GM21381 (cell line): ENCODE measurements around the gene EEPD1.
"Not testable (repeated sequence)": the region's sequence is repeated elsewhere in the genome, so short reads cannot be mapped to it uniquely, and the experiment has no call there.

Experiments
- ATAC-seq: cut with Tn5 transposase; IDR thresholded peaks from one replicate; pipeline ENCODE4 v1.9.1; 2021; ENCODE audit warnings: mild to moderate bottlenecking, moderate library complexity; ENCODE audit not compliant: unreplicated experiment

The EEPD1 gene

GRCh38 chr7:36128448-36129047 lies 24.5 kb upstream of the EEPD1 start:
- ATAC-seq = no peak

DNA sequence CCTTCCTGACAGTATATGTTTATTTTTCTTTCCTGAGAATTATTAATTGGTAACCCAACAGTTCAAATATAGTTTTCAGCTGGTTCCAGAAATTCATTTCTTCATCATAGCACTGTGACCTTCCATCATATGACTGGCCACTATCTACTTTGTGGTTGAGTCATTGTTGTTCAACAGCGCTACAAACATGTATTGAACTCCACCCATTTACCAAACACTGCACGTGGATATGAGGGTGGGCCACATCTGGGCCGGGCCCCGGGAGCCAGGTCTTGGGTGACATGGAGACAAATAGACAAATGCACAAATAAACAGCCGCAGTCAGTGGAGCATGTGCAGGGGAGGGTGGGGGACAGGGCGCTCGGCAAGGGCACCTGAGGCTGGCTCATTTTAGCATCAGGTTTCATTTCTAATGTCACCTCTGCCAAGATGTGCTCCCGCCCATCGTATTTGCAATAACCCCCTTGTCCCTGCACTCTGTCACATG lies 24.0 kb upstream of the EEPD1 start:
- no peak for ATAC-seq

GRCh38 chr7:36130236-36130945 lies 22.7 kb upstream of the EEPD1 start:
- no peak for ATAC-seq

GRCh38 chr7:36131026-36131425 lies 22.0 kb upstream of the EEPD1 start:
- ATAC-seq = no peak

DNA sequence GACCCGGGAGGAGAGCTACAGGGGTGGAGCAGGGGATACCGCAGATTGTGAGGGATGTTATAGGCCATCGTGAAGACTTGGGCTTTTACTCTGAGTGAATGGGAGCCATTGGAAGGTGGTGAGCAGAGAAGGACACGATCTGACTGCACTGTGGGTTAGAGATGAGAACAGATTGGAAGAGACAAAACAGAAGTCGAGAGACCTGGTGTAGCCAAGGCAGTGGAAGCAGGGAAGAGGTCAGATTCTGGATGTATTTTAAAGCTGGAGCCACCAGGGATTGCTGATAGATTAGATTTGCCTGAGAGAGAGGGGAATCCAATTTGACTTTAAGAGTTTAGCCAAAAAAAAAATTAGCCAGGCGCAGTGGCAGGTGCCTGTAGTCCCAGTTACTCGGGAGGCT lies 21.6 kb upstream of the EEPD1 start:
- ATAC-seq = no peak

DNA sequence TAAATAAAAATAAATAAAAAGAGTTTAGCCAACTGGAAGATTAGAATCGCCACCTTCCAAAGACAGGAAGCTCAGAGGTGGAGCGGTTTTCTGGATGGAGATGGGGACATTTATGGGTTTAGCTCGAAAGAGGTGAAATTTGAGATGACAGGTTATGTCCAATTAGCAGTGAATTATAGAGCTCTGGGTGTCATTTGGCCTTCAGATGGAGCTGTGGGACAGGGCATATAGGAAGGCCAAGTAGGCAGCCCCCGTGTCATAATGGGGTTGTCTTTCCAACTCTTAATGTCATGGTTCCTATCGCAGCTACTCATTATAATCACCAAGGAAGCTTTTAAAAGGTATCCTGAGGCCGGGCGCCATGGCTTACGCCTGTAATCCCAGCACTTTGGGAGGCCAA lies 21.0 kb upstream of the EEPD1 start:
- ATAC-seq = no peak

DNA sequence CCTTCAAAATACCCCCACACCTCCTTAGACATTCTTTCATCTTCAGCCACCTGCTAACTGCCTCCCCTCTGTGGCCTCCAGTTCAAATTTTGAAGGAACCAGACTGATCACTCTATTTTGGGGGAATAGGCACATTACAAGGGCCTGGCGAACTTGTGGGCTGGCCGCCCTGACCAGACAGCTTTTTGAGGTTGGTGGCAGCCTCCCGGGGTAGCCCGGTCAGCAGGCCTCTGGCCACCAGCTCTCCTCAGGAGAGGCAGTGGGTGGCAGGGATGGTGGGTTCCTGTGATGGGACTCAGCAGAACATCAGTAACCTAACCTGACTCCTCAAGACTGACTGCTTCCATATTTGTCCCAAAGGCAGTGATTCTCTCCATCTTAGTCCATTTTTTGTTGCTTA lies 17.4 kb upstream of the EEPD1 start:
- ATAC-seq = no peak

GRCh38 chr7:36137258-36137657 lies 15.8 kb upstream of the EEPD1 start:
- no peak for ATAC-seq

DNA sequence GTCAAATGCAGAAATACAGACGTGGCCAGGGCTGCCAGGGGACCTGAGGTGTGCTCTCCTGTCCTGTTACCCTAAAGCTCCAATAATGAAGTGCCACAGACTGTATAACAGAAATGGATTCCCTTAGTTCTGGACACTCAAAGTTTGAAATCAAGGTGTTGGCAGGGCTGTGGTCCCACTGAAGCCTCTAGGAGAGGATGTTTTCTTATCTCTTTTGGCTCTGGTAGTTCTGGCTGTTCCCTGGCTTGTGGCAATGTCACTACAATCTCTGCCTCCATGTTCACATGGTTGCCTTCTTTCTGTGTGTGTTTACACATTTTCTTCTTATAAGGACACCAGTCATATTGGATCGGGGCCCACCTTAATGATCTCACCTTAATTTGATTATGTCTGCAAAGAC lies 15.3 kb upstream of the EEPD1 start:
- no peak for ATAC-seq

DNA sequence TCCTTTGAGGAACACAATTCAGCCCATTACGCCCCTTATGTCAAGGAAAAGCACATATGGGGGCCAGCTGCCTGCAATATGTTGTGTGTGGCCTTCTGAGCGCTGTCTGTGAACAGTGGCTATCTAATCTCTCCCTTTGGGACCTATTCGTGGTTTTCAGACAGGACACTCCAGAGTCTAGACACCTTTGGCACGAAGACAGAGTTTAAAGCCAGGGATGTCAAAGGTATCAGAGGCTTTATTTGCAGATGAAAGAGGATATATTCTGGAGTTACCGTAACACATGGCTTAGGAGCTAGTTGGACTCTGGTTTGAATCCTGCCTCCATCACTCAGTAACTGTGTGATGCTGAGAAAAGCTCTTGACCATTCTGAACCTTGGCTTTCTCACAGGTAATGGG lies 14.8 kb upstream of the EEPD1 start:
- no peak for ATAC-seq

DNA sequence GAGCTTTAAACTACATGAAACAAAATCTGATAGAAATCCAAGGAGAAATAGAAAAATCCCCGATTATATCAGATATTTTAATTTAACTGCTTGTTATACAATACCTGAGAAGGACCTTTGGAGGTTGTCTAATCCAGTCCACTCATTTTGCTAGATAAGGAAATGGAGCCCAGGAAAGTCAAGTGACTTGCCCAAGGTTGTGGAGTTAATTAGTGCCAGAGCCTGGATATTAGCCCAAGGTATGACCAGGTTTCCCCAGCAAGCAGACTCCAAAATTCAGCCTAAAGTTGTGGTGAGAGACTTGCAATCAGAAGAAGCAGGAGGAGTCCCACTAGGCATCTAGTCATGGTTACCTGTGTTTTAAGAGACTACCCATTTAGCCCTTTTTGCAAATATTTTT lies 11.7 kb upstream of the EEPD1 start:
- ATAC-seq = no peak

- no peak for ATAC-seq
Measured at GRCh38 chr7:36141850-36142249, 11.2 kb upstream of the EEPD1 start.

- no peak for ATAC-seq
Measured at GRCh38 chr7:36144189-36144588, 8.9 kb upstream of the EEPD1 start.

GRCh38 chr7:36145686-36146085 lies 7.4 kb upstream of the EEPD1 start:
- no peak for ATAC-seq

DNA sequence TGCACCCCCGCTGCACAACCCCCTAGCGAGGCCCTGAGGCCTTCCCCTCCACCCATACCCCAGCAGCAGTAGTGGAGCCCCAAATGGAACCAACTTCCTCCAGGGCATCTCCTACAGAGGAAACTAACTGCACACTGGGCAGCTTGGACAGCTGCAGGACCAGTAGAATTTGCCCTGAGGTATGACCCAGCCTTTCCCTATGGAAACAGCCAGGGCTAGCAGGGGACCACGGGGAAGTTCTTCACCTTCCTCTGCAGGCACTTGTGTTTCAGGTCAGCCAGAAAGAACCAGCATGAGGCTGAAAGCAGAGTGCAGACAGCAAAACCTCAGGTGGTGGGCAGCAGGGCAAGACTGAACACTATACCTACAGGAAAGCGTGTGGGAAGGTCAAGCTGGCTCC lies 5.7 kb upstream of the EEPD1 start:
- no peak for ATAC-seq

DNA sequence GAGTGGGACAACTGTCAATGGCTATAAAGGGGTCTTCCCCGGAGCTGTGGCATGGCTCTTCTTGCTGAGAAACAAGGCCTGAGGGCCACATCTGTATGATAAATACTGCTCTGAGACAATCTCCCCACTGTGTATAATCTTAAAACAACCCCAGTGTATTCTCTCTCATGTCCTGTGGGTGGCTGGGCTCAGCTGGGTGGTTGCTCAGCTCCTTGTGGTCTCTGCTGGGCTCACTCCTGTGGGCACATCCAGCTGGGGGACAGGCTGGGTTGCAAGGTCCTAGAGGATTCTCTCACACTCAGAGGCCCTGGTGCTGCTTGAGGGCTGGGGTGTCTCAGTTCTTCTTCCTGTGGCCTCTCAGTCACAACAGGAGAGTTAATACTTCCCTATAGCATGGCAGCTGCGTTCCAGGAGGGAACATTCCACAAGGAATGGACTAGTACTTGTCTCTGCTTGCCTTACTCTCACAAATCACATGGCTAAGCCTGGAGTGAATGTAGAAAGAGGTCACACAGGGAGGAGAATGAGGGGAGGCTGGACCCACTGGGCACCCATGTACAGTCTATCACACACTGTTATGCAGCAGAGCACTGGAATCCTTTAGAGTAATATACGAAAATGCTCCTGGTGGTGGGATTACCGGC lies 4.5 kb upstream of the EEPD1 start:
- no peak for ATAC-seq

DNA sequence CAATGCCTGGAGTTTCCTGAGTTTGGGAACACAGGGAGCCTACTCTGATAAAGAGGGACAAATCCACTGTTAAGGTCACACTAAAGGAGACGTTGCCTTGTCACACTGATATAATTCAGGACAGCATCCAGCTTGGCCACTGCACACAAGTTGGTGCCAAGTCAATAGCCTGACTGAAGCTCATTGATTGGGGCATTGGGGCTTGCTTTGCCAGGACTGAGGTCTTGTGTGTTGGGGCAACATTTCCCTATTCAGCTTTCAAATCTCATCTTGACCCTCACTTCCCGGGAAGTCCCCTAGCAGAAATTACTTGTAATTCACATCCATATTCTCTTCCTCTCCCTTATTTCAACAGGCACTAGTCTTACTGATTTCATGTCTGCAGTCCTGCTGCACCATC lies 3.8 kb upstream of the EEPD1 start:
- not testable (repeated sequence) for ATAC-seq

GRCh38 chr7:36149694-36150452 lies 3.2 kb upstream of the EEPD1 start:
- no peak for ATAC-seq

DNA sequence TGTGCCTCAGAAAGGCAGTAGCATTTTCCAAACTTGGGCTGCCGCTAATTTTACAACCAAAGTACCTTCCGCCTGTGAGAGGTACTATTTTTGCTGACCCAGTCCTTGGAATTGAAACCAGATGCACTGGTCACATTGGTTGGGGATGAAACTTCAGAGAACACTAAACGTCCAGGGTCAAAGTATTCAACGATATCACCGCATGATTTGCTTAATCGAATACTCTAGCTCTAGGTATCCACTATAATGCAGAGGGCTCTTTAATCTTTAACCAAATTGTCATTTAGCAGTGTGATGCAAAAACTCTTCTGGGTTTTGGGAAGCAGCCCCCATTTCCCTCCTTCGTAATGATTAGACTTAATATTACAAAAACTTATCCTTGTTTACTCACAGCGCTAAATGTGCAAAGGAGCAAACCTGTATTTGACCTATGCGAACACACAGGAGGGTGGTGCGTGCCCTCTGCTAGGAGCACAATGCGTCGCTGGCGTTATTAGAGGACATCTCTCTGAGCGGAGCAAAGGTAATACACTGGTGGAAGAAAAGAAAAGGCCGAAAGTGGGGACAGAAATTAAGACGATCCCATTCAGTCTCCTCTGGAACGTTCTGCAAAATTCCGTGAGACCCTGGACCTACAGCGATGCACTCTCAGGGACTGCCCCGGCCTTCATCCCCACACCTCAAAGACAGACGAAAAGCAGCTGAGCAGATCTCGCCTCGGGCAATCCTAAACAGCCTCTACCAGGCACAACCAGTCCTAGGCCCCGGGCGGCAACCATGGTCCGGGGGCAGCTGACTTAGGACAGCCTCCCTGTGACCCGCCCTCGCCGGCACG lies 916 bp upstream of the EEPD1 start:
- no peak for ATAC-seq

- no peak for ATAC-seq
Measured at GRCh38 chr7:36153571-36154097, 580 bp downstream of the EEPD1 start.
